HG02884 (cell line): ENCODE measurements around the gene RALY.

Experiments used
- ATAC-seq: cut with Tn5 transposase; IDR thresholded peaks from one replicate; pipeline ENCODE4 v1.9.1; 2021; ENCODE audit warnings: mild to moderate bottlenecking, moderate library complexity; ENCODE audit not compliant: unreplicated experiment

The RALY gene

DNA sequence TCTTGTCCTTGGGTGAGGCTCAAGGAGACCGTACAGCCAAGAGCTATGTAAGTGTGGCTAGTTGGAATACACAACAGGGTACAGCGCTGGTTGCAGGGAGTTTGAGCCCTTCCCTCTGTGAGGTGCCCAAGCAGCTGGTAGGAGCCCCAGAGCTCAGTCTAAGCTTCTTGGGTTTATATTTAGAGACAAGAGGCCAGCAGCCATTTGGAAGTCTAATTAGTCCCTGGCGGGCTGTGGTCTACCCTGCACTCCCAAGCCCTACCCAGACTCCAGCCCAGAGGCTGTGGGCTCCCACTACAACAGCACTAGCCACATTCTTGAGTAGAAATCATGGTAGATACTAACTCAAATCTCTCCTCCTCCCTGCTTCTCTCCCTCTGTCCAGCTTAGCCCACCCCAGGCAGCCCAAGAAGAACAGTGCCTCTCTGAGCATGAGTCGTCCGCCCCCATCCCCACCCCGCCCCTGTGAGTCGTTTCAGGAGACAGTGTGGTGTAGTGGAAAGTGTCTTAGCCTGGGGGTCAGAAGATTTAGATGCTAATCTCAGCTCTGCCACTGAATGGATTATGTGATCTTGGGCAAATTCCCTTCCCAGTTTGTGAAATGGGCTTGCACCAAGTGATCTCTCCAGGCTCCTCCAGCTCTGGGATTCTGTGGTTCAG lies 80.5 kb downstream of the RALY start:
- no peak for ATAC-seq

DNA sequence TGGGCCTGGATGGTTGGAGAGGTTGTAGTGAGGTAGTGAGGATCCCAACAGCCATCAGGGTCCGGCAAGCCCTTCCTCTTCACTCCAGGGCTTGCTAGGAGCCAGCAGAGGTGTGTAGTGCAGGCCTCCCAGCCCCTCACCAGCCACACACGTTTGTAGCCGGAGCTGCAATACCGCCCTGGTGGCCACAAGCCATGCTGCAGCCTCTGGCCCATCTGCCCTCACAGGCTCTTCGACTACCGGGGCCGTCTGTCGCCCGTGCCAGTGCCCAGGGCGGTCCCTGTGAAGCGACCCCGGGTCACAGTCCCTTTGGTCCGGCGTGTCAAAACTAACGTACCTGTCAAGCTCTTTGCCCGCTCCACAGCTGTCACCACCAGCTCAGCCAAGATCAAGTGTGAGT lies 81.9 kb downstream of the RALY start:
- ATAC-seq, result no peak

DNA sequence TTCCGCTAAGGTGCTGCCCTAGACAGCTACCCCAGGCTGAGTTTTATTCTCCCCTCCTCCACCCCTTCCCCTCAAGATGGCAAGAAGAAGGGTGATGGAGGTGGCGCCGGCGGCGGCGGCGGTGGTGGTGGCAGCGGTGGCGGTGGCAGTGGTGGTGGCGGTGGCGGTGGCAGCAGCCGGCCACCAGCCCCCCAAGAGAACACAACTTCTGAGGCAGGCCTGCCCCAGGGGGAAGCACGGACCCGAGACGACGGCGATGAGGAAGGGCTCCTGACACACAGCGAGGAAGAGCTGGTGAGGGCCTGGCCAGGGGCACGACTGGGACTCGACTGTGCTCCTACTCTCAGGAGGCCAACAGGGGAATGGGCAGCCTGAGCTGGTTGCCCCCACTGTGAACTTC lies 83.2 kb downstream of the RALY start:
- no peak for ATAC-seq

DNA sequence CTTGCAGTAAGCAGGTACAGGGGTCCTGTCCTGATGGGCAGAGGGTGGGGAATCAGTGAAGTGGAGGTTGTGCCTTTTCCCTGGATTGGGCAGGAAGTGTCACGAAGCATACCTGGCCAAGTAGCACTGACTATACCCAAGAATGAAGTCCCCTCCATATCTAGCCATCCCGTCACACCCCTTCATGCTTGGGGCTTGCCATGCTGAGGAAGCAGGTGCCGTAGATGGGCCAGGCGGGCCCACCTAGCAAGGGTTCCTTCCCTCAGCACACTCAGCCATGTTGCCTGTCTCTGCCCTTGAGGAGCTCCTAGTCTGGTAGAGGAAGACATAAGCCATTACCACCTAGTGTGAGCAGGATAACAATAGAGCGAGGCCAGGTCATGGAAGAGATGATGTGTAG lies 84.8 kb downstream of the RALY start:
- no peak for ATAC-seq

DNA sequence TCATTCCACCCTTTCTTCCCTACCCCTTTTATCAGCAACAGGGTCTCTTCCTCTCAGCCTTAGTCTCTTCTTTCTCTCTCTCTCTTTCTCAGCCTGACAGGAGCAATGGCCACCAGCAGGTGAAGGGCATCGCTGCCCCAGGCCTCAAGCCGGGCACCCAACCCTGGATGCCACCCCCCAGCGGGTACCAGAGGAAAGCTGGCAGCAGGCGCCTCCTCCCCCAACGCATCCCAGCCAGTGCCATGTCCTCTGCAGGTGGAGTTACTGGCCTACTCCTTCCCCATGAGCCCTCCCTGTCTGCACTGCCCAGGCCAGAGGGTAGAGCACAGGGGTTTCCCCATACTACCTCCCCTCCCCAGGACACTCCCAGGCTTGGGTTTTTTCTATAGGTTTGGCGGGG lies 86.1 kb downstream of the RALY start:
- no peak for ATAC-seq

DNA sequence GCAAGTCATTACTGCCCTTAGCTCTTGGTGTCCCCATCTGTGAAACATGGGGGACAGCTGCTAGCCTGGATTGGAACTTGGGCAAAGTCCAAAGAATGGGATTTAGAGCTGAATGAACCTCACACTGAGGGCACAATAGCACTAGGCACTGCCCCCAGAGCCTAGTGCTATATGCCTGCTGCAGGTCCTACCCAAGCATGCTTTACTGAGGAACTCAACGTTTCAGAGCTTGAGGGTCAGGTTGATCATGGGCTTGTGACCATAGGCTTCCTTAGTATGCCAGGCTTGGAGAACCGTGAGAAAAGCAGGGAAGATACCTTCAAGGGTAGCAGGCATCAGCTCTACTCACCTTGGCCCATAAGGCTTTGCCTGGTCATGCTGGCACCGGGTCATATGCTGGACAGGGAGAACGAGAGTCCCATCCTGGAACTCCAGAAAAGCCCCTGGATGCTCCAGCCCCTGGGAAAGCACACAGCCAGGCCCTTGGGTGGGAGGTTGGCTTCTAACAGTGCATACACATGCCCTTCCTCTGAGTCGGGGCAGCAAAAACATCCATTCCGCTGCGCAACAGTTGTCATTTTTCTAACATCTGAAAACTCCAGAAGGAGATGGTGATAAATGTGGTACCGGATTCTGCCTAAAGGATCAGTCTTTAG lies 88.6 kb downstream of the RALY start:
- ATAC-seq, result no peak

DNA sequence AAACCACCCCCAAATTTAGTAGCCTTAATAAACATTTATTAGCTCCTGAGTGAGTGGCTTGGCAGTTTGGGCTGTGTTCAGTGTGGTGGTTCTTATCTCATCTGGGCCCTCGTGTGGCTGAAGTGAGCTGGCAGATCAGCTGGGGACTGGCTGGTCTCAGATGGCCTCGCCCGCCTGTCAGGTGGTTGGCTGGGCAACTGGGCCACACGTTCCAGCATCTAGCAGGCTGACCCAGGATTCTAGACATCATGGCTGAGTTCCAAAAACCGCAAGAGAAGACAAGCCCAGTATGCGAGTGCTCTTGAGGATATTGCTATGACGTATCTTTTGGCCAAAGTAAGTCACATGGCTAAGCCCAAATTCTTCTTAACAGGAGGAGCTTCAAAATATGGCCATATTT lies 89.4 kb downstream of the RALY start:
- ATAC-seq, result no peak

DNA sequence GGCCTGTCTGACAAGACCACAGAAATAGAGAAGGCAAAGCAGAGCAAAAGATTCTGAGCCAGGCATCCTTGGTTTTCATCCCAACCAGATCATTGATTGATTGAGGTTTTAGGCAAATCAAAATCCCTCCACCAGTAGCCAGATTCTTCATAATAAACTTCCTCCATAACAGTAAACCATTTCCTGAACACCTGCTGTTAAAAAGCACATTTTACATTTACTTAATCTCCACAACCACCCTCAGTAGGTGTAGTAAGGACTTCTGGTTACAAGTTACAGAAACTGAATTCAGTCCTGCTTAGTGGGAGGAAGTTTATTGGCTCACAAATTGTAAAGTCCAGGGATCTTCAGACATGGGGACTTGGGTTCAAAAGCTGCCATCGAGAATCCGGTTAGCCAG lies 90.1 kb downstream of the RALY start:
- ATAC-seq, result no peak

DNA sequence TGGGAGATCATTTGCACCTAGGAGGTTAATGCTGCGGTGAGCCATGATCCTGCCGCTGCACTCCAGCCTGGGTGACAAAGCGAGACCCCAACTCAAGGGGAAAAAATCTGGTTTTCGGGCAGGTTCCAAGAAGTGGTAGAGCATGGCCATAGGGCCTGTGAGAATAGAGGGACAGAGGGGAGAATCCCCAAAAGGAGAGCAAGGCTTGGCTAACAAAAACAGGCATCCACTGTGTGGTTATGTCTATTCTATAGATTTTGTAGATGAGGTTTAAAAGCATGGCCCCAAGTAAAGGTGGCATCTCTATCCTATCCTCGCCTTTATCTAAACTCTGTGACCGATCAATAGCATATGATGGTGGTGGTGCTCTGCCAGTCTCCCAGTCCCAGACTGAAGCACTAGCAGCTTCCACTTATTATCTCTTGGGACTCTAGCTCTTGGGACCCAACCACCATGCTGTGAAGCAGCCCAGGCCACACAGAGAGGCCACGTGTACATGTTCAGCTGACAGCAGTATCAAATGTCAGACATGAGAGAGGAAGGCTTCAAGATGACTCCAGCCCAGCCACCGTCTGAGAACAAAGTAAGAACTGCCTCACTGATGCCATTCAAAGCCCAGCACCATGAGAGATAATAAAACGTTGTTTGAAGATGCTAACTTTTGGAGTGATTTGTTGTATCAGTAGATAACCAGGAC lies 90.7 kb downstream of the RALY start:
- no peak for ATAC-seq

DNA sequence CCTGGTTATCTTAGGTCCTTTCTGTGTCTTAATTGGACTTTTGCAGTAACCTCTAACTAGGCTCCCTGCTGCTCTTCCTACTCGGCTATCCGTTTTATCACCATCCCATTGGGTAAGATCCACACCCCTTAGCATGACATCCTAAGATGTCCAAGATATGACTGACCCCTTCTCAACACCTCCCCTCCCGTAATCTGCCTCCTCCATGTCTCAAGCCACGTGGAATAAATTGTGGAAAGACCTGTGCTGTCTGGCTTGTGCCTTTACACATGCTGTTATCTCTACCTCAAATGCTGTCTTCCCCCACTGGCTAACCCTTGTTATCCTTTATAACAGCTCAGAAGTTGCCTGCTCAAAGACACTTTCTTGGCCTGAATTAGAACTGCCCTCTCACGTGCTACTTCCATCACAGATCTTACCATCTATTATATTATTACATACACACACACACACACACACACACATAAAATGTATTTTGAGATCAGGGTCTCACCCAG lies 91.9 kb downstream of the RALY start:
- ATAC-seq, result no peak

DNA sequence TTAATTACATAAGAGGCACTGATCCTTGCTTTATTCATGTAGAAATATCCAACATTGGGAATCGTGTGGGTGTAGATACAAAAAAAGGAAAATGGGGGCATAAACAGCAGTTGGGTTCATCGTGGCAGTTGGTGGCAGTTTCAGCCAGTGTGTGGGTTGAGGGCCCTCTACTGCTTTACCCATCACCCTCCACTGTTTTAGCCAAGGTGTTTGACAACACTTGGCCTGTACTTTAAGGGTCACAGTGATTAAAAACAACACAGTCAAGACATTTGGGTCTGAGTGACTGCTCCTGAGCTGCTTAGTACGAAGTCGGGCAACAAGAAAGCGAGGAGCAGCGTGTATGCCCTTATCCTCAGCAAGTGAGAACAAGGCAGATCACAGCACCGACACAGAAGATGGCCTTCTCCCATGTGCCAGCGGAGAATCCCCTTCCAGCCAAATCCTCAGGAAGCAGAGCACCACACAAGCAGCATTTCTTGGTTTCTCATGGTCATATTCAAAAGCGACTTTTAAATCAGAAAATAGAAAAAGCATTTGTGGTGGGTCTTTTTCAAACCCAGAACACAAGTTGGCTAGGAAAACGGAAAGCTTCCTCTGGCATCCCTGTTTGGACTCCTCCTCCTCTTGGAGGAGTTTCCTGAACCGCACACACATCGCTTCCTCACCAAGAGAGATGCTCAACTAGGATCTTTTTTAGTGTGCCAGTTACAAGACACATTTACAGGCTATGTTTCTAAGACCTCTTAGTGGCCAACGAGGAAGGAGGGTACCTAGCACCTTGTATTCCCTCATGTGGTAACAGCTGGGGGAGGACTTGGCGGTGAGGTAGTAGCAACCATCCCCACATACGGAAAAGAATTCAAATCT lies 94.8 kb downstream of the RALY start:
- no peak for ATAC-seq

DNA sequence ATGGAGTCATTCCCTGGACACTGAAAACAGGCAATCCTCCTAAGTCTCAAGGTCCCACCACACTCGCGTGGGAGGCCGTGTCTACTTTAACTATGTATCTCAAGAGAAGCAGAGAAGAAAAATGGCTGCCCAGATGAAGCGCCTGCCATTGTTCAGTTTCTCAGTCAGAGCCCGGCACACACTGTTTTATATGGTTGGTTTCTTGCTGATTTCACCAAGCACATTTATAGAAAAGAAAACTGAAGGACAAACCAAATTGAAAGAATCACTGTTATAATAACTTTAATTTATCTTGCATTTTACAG lies 95.4 kb downstream of the RALY start:
- no peak for ATAC-seq

DNA sequence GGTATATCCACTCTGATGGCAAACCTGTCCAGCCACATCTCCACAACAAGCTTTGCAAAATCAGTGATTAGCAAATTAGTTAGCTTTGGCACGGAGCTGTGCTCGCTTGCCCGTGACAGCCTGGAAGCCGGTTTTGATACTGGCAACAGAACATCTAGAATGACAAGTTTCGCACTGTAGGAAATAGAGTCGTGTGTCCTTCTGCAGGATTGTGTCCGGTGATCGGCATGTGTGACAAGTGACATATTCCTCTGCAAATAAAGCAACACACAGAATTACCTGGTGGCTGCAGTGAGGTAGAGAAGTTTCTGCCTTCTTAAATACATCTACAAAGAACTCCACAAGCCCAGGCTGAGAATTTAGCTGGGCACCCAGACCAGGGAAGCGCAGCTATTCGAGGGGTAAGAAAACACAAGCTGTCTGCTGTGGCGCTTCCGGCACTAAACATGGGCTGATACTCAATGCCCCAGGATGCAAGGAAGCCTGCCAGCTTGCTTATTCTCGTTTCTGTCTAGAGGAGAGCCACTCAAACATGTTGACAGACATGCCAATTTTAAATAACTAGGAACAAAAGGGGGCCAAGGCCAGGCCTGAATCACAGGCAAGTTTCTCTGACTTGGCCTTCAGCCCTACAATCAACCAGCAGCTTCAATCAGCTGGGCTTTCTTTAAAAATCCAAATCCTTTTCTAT lies 96.1 kb downstream of the RALY start:
- ATAC-seq, result no peak

DNA sequence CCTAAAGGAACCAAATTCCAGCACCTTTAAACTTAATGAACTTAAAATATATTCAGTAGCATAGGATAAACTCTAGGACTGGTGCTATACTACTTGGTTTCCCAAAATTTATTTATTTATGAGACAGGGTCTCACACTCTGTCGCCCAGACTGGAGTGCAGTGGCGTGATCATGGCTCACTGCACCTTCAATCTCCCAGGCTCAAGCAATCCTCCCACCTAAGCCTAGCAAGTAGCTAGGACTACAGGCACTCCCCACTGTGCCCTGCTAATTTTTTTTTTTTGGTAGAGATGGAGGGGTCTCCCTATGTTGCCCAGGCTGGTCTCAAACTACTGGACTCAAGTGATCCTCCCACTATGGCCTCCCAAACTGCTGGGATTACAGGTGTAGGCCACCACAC lies 96.9 kb downstream of the RALY start:
- no peak for ATAC-seq

DNA sequence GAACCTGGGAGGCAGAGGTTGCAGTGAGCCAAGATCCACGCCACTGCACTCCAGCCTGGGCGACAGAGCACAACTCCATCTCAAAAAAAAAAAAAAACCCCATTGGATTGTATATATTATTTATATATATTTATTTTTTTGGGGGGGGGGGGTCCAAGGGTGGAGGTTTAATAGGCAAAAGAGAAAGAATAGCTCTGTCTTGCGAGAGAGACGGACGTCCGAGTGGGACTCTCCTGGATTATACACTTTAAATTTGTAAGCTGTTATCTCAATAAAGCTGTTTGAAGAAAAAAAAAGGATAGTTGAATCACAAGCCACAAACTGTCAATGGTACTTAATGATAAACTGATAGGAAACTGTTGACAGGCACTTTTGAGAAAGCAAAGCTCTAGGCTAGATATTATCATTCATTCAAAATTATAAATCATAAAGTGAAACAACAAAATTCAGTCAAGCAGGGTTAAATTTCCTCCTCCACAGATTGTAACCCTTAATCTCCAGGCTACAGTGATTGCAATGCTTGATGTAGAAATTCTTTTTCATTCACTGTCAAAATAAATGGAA lies 98.0 kb downstream of the RALY start:
- ATAC-seq, result no peak

DNA sequence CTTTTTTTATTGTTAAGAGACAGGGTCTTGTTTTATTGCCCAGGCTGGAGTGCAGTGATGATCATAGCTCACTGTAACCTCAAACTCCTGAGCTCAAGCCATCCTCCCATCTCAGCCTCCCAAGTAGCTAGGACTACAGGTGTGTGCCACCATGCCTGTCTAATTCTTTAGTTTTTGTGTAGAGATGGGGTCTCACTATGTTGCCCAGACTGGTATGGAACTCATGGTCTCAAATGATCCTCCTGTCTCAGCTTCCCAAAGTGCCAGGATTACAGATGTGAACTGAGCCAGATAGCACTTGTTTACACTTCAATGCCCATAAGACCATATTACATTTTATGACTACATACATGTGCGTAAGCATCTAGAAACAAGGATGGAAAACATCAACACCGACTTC lies 100.2 kb downstream of the RALY start:
- no peak for ATAC-seq

DNA sequence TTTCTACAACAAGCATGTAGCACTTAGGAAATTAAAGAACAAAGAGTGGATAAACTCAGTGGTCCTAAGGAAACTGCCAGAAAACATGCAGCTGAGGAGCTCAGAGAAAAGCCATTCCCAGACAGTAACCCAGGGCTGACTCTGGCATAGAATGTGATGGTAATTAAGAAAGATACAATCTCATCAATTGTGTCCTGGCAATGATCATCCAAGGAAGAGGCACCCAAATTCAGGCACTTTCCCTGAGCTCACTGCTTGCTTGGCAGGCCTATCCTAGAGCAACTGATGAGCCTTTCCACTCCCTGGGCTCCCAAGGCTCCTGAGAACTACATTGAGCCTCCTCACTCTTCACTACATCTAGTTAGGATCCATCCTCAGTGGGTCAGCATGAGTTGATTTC lies 102.1 kb downstream of the RALY start:
- ATAC-seq, result no peak

DNA sequence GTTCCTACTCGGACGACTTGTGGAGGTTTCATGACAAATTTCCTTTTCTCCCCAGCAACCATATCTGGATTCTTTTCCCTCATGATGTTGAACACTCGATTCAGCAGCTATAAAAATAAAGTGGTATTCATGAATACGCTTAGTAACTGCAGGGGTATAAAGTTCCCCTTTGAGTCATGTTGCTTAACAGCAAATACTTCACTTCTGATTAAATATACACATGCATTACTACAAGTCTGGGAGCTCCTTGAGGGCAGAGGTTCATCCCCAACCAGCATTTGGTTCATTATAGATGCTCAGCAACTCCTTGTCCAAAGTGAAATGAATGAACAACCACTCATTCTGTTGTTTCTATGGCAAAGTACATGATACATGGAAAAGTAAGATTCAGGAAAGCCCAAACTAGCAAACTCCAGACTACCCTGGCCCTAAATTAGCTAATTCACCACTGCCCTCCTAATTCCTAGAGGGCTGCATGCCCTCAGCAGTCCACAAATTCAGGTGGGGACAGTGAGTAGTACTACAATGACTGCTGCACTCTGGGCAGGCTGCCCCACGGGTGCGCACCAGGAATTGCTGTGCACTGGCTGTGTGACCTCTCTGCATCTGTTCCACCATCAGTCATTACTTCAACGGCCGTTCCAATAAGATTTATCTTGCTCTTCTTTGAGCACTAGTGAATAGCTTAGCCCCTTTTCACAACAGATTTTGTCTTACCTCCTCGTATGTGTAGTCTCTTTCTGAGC lies 103.2 kb downstream of the RALY start:
- ATAC-seq, result no peak

DNA sequence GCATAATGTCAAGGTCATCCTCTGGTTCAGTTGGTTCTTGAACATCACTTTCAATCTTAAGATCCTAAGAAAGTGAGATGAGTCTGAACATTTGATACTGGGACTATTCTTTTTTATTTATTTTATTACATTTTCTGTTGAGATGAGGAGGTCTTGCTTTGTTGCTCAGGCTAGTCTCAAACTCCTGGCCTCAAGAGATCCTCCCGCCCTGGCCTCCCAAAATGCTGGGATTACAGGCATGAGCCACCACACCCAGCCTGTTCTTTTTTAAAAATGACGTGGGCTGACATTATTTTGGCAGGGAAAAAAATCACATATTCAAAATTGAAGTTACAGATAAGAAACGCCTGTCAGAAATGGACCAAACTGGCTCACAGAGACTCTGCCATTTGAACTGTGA lies 104.9 kb downstream of the RALY start:
- no peak for ATAC-seq

DNA sequence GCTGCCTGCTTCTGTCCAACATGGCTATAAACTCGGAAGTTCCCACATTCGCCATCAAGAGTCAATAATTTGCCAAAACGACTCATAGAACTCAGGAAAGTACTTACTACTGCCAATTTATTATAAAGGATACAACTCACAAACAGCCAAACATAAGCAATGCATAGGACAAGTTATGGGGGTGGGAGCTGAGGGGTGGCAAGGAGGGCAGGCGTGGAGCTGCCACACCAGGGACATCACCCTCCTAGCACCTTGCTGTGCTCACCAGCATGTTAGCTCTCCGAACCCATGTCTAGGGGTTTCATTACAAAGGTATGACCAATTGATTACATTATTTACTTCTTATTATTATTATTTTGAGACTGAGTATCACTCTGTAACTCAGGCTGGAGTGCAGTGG lies 106.0 kb downstream of the RALY start:
- no peak for ATAC-seq
